Activated CD8-positive, alpha-beta memory T cell treated with anti-CD3 and anti-CD28 coated beads, Interleukin-2, amount 50 U/mL, for 1 hour (primary cell): ENCODE results near the gene CCNDBP1.
"Not testable (repeated sequence)": the region's sequence is repeated elsewhere in the genome, so short reads cannot be mapped to it uniquely, and the experiment has no call there.

Experiments
- DNase-seq: peaks from one replicate; pipeline ENCODE4 v3.0.0-alpha.2; 2020; ENCODE audit errors: extremely low read depth

CCNDBP1 gene

DNA sequence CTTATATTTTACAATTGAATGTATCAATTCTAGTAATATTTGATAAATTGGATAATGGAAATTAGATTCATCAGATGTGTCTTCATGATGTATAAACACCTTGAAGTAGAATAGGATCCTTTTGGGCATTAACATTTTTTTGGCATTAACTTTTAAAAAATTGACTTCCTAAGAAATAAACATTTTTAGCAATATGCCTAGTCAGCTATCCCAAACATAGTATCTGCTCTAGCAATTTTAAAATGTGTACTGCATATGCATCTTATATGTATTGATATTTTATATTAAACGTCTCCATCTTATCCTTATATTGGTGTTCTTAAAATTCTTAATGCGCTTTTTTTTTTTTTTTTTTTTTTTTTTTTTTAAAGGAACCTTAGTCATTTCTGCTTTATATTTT is 8.5 kb downstream of the CCNDBP1 start:
- no peak for DNase-seq

DNA sequence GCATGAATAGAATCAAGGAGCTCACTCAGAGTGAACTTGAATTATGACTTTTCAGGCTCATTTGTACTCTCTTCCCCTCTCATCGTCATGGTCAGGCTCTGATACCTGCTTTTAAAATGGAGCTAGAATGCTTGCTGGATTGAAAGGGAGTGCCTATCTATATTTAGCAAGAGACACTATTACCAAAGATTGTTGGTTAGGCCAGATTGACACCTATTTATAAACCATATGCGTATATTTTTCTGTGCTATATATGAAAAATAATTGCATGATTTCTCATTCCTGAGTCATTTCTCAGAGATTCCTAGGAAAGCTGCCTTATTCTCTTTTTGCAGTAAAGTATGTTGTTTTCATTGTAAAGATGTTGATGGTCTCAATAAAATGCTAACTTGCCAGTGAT is 9.6 kb downstream of the CCNDBP1 start:
- no peak for DNase-seq

DNA sequence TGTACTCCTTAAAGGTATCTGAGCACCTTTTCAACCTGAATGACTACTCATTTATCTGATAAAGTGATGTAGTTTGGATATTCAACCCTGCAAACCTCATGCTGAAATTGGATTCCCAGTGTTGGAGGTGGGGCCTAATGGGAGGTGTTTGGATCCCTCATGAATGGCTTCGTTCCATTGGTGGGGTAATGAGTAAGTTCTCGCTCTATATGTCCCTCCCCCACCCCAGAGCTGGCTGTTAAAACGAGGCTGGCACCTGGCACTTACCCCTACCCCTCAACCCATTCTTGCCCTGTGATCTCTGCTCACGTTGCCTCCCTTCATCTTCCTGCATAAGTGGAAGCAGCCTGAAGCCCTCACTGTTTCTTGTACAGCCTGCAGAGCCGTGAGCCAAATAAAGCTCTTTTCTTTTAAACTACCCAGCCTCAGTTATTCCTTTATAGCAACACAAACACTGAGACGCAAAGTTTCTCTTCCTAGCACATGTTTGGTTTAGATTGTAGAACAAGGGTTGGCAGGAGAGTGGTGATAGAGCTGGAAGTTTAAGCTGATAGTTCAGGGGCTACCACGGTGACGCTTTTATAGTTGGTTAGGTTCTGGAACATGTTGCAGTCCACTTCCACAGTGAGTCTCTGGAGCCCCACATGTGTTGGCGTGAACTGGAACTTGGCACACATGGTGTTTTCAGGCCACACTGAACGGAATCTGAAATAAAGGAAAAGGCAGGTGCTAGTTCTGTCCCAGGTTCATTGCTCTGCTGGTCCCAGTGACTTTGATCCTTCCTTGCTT is 11.8 kb downstream of the CCNDBP1 start:
- no peak for DNase-seq

DNA sequence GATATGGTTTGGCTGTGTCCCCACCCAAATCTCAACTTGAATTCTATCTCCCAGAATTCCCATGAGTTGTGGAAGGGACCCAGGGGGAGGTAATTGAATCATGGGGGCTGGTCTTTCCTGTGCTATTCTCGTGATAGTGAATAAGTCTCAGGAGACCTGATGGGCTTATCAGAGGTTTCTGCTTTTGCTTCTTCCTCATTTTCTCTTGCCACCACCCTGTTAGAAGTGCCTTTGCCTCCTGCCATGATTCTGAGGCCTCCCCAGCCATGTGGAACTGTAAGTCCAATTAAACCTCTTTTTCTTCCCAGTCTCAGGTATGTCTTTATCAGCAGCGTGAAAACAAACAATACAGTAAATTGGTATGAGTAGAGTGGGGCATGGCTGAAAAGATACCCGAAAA is 12.6 kb downstream of the CCNDBP1 start:
- DNase-seq: not testable (repeated sequence)

DNA sequence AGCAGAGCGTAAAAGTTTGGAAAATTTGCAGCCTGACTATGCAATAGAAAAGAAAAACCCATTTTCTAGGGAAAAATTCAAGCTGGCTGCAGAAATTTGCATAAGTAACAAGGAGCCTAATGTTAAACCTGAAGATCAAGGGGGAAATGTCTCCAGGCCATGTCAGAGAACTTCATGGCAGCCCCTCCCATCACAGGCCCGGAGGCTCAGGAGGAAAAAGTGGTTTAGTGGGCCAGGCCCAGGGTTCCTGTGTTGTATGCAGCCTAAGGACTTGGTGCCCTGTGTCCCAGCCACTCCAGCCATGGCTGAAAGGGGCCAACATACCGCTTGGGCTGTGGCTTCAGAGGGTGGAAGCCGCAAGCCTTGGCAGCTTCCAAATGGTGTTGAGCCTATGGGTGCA is 13.4 kb downstream of the CCNDBP1 start:
- DNase-seq: not testable (repeated sequence)

DNA sequence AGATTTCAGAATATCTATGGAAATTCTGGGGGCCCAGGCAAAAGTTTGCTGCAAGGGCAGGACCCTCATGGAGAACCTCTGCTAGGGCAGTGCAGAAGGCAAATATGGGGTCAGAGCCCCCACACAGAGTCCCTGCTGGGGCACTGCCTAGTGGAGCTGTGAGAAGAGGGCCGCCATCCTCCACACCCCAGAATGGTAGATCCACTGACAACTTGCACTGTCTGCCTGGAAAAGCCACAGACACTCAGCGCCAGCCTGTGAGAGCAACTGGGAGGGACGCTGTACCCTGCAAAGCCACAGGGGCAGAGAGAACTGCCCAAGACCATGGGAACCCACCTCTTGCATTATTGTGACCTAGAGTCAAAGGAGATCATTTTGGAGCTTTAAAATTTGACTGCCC is 13.8 kb downstream of the CCNDBP1 start:
- DNase-seq: no peak

DNA sequence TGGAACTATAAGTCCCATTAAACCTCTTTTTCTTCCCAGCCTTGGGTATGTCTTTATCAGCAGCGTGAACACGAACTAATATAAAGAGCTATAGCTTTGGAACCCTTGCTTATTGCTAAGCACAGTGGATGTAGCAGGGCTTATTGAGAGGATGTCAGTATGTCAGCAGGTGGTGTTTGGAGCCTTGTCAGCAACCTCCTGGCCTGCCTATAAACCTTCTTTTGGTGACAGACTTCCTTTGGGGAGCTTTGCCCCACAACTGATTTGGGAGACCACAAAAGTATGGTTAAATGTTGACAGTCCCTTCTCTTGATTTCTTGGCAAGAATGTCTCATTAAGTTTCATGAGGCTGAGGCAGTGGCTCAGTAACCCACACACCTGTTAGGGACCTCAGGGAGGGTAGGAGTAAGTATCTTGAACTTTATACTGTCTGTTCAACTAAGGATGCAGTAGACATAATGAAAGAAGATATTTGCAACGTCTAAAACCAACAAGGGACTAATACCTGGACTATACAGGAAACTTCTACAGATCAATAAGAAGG is 14.8 kb downstream of the CCNDBP1 start:
- no peak for DNase-seq

DNA sequence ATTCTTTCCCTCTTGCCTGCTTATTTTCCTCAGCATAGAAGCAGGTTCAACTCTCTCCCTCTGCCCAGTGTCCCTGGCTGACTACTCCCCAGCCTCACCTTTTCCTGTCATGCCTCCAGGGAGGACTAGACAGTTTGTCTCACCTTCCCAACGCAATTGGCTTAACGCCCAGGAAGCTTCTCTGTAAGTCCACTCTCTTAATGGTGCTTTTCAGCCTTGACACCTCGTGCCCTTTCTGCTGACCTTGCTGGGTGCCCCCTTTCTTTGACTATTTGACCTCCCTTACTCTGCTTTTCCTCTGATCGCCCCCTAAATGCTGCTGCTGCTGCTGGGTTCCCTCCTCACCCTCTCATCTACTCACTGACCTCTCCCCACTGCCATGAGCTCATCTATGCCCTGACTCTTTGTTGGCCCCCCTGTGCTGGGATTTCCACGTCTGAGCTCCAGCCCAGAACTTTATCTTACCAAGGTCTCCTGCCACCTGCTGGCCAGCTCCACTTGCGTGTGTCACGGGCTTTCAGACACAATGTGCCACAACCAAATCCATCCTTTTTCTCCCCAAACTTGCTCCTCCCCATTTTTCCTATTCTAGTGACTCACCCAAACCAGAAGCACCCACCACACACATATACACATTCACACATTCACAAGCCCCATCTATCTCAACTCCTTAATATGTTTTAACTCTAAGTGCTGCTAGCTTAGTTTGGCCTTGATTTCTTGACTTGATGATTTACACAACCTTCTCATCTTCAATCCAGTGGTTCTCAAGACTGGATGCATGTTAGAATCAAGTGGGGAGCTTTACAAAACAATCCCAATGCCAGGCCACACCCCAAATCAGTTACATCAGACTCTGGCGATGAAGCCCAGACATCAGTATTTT is 19.1 kb downstream of the CCNDBP1 start:
- no peak for DNase-seq

DNA sequence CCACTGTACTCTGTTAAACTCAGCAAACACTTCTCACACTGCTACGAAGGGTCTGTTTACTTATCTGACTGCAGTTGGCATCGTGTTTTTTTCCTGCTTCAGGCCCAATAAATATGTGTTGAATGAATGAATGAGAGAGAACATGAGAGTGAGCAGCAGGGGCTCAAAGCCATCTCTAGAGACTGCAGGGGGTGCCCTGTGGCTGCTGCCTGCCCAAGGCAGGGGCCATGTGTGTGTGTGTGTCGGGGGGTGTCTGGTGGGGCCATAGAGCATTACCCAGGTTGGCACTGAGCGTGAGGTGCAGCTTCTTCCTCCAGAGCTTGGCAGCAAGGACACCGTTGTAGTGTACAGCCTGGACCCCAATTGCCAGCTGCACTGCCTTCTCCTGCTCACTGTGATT is 20.9 kb downstream of the CCNDBP1 start:
- no peak for DNase-seq

DNA sequence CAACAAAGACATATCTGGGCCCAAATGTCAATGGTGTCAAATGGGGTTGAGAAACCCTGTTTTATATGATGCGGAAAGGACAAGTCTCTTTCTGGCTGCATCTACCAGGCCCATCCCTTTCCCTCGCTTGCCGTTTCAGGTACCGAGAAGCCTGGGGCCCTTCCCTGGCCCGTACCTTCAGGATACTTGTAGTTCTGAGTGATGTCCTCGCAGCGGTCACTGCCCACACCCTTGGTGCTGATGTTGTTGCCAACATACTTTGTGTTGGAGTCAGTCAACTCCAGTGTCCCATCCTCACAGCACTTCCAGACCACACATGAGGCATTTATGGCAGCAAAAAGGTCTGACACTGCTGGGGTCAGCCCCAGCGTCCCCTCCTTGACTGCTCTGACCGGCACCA is 21.8 kb downstream of the CCNDBP1 start:
- no peak for DNase-seq

DNA sequence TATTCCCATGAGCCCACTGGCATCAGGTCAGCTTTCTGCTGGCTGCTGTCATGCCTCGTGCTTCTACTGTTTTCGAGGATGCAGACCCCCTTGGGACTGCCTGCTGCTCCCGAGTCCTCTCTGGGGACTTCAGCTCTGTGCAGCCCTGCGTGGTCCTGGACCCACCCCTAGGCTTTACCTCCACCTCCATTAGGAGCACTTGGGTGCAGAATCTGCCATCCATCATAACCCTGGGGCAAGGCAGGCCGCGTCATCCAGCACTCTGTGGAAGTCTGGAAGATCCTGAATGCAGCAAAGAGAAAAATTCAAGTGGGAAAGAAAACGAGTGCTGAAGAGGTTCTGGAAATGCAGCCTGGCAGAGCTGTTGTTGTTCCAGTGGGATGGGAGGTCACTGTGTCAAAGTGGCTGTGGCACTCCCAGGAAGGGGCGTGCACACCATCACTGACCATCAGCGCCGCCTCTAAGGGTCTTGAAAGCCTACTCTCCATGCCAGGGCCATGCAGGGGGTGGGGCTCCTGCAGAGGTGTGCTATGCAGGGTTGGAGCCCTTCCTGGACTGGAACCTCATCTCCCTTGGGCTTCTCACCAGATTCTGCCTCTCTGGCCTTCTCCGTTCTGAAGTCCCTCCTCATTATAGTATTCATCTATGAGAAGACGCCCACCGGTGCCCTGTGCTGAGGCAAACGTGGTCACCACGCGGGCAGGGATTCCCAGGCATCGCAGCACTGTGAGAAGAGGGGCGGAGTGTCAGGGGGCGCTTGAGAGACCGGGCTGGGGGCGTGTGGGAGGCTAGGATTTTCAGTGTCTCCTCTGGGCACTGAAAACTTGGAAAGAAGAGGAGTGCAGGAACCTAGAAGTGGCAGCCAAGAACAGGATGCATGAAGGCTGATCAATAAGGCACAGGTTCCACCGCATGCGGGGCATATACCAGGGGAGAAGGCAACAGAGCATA is 23.1 kb downstream of the CCNDBP1 start:
- no peak for DNase-seq

DNA sequence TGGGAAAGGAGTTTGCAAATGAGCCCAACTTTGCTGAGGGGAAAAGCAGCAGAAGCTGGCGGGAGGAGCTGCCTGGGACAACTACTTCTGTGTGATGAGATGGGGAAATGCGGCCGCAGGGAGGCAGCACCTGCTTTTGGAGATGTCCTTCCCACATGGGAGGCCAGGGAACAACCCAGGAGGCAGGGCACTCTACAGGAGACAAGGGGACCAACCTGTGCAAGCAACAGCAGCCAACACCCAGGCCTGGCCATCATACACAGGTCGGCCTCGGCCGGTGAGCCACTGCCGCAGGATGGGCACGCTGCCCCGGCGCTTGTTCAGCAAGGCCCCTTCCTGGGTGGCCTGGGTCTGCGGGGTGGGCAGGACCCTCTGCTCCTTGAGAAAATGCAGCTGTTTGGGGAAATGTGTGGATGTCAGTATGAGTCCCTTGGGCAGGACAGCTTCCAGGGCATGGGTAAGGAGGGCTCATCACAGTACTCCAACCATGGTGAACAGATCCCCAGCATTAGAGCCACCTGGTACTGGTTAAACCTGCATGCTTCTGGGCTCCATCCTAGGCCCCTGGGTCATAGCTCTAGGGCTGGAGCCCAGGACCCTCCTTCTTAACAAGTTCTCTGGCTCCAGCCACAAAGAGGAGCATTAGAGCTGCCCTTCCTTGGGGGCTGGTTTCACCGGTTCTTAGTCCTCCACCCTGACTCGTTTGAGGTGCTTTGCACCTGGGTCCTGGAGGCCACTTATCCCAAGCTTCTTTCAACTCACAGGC is 24.0 kb downstream of the CCNDBP1 start:
- DNase-seq: no peak

DNA sequence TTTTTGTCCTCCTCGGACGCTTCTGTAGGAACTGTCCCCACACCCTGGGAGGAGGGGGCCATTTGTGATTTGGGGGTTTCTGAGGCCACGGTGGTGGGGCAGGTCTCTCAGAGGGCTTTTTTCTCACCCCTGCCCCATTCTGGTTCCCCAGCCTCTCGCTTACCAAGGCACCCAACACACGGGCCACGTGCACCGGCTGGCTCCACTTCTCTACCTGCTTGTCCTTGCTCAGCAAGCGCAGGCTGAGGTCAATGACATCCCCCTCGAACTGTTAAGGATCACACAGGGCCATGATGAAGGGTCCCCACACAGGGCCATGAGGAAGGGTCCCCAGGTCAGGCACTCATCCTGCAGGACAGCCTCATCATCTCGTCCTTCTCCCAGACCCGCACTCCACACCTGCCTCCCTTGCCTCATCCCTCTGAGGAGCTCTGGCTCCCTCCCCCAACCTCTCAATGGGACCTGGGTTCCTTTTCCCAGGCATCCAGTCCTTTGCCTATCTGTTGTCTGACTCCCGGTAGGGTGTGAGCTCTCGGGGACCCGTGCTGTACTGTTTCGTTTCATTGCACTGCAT is 25.1 kb downstream of the CCNDBP1 start:
- DNase-seq: no peak

DNA sequence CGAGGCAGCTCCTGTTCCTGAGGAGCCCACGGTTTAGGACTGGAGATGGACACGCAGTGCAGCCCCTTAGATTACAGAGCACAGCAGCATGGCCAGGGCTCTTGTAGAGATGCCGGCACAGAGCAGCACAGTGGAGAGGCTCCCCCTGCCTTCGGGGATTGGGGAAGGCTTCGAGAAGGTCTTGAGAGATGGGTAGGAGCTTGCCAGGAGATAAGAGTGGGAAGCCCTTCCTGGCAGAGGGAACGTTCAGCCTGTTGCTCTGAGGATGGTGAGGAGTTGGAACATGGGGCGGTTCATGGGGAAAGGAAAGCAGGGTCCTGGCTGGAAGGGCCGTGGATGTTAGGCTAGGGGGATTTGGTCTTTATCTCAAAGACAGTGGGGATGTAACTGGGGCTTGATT is 25.6 kb downstream of the CCNDBP1 start:
- no peak for DNase-seq

DNA sequence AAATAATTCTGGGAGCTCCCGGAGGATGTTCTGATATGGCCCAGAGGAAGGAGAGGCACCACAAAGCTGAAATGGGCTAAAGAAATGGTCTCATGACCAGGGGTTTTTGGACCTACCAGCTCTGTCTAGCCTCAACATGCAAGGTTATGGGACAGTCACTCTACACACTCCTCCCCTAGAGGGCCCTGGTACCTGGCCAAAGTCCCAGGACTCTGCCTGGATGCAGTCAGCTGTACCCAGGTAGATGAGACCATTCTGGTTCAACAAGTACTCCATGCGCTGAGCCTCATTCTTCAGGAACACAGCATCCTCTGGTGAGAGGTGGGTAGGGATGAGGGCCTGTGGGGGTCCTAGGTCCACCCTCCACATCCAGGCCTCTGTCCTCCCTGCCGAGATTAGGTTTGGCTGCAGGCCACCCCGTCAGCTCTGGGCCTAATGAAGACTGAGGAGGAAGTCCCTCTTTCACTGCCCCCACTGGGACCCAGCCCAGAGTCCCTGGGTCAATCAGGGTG is 26.1 kb downstream of the CCNDBP1 start:
- DNase-seq: no peak

DNA sequence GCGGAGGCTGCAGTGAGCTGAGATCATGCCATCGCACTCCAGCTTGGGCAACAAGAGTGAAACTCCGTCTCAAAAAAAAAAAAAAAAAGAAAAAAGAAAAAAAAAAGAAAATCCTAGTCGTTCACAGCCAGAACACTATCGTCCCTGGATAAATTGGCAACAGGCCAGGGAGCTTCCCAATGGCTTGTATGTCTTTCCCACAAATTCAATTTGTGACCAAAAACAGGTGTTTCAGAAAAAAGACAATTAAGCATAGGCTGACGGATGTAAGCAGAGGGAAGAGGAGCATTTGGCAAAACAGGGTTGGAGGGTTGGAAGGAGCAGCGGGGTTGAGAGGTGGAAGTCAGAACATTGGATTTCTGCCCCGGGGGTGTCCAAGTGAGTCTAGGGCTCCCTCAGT is 27.1 kb downstream of the CCNDBP1 start:
- no peak for DNase-seq

DNA sequence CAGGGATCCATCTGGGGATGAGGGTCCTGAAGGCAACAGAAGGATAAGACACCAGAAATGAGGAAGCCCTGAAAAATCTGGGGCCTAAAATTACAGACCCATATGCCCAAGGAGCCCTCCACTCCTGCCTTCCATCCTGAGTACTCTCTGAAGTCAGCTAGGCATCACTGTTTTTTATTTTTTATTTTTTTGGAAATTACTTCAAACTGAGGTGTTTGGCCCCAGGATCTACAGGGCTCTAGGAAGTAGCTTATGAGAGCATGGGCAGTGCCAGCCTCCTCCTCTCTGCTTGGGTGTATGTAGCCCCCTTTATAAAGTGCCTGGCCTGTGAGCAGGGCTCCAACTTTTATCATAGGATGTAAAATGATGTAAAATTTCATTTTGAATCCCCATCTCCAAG is 27.7 kb downstream of the CCNDBP1 start:
- no peak for DNase-seq

DNA sequence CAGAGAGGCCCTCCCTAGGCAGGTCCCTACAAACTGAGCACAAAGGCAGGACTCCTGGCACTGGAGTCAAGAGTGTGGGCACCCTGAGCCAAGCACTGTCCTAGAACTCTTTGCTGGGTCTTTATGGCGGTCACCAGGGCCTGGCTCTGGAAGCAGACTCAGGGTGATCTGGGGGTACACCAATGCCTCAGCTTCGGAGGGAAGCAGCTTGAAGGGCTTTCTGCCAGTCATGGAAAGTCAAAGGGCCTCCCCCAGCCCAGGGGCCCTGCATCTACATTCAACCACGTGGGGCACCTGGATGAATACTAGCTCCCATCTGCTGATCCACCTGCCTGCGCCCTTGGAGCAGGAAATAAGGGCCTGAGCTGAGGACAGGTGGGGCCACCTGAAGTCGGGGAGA is 28.3 kb downstream of the CCNDBP1 start:
- DNase-seq: no peak

DNA sequence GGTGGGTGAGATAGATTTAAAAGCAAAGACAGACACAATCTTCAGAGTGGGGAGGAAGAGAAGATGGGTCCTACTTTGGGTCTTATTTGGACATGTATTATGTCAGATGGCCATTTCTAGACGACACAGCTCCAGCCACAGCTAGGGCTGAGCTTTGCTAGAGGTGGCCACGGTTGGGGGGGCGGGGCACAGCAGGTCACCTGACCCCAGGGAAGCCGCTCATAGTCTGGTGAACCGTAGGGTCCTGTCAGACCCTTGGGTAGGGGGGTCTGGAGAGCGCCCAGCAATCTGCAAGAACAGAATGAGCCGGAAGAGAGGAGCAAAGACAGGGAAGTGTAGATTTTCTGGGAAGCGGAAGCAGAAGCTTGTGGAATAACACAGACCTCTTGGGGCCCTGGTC is 29.0 kb downstream of the CCNDBP1 start:
- DNase-seq: no peak

DNA sequence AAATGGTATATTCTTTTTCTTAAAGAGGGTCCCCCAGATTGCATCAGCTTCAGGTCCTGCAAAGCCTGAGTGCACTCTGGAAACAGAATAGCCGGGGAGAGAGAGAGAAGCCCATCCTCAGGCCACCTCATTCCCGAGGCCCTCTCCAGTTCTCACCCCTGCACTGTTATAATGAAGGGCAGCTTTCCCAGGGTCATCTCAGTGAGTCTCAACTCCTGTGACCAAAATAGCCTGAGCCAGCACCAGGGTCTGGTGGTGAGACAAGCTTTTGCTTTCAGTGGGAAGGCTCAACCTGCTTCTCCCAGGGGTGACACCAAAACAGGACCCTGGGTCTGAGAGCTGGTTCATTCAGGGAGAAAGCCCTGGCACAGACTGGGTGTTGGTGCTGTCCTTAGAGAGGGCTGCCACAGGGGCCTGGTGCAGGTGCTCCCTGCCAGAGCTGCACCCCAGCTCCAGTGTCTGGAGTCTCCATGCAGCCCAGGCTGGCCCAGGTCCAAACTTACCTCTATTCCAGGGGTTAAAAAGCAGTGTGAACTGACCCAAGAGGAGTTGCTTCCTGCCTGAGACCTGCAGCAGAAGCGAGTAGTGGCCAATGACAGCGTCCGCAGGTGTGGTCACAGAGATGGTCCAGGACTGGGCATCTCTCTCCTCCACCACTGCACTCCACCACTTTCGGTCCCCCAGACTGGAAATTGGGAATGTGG is 29.5 kb downstream of the CCNDBP1 start:
- no peak for DNase-seq
